SK-N-MC (cell line): ENCODE measurements around the gene PTEN.

Source experiments
- EZH2 ChIP-seq: fragments of 200-600 bp; sonication (generic); IDR thresholded peaks from one replicate; pipeline ENCODE4 v1.6.1; 2017; ENCODE audit warnings: antibody characterized with exemption
- POLR2AphosphoS5 ChIP-seq: IDR thresholded peaks from 2 replicates; pipeline ENCODE4 v1.6.1; 2012; ENCODE audit warnings: mild to moderate bottlenecking, low read depth, low read length, borderline replicate concordance

DNA sequence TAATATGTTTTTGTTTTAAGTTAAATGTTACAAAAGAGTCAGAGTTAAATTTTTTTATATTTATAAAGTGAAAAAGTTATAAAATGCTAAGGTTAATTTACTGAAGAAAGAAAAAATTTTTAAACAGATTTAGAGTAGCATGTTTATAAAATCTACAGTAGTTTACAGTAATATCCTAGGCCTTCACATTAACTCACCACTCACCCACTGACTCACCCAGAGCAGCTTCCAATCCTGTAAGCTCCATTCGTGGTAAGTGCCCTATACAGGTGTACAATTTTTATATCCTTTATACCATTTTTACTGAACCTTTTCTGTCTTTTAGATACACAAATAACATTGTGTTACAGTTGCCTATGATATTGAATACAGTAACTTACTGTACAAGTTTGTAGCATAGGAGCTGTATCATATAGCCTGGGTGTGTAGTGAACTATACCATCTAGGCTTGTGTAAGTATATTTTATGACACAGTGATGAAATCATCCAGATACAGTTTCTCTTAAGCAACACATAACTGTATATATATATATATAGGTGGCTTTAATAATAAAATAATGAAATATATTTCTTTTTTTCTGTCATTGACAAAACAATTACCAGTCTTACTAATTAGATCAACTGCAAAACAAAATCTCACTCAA lies 79.6 kb downstream of the PTEN start:
- TF ChIP-seq POLR2AphosphoS5 (no peak), EZH2 (no peak)
